Caco-2 (cell line): ENCODE data around the gene RAP1A. TPM values are rescaled to one million over a fixed set of nuclear protein-coding genes. Genes with fewer than 3 reads are reported as not detected.

ENCODE experiments used
- BruUV-seq: library from RNA; stranded (reverse); fragments of 400-500 nt; replicated peaks from 2 replicates; lab custom pipeline; 2021; lab: Mats Ljungman, UMichigan
- CTCF ChIA-PET: fragments of 300-600 bp; sonication (Branson Sonifier 250); formaldehyde crosslinking; loops from one replicate; lab custom pipeline; 2022; ENCODE audit warnings: antibody characterized with exemption; lab: Charles Lee
- POLR2A ChIA-PET: fragments of 300-600 bp; sonication (Branson Sonifier 250); formaldehyde crosslinking; loops from one replicate; lab custom pipeline; 2022; ENCODE audit warnings: antibody characterized with exemption; lab: Charles Lee
- DNase-seq, 2 experiments: peaks; one replicate each; pipeline versions ENCODE4 v3.0.0 to v3.0.0-alpha.2; 2020 to 2022
- H3K27me3 ChIP-seq: replicated peaks from 2 replicates; pipeline ENCODE4 v1.6.0; 2011; ENCODE audit warnings: low read length; ENCODE audit not compliant: control insufficient read depth, insufficient read depth
- H3K36me3 ChIP-seq: 2 replicates; pipeline ENCODE4 v1.5.1; 2011; ENCODE audit warnings: low read length; ENCODE audit not compliant: control insufficient read depth, insufficient read depth
- H3K4me1 ChIP-seq: fragments of 250-450 bp; sonication (Bioruptor Pico); 2 replicates; pipeline ENCODE4 v1.5.1; 2020; ENCODE audit warnings: mild to moderate bottlenecking
- H3K4me3 ChIP-seq: 2 replicates; pipeline ENCODE4 v1.5.1; 2011; ENCODE audit warnings: low read depth, mild to moderate bottlenecking, control low read depth, low read length
- H3K9me3 ChIP-seq: fragments of 250-450 bp; sonication (Bioruptor Pico); 2 replicates; pipeline ENCODE4 v1.5.1; 2020; ENCODE audit warnings: mild to moderate bottlenecking, moderate library complexity
- H3K27ac Mint-ChIP-seq: one replicate; pipeline ENCODE4 v1.8.0; 2022; ENCODE audit warnings: mixed read lengths; ENCODE audit not compliant: unreplicated experiment
- H3K27me3 Mint-ChIP-seq: one replicate; pipeline ENCODE4 v1.8.0; 2022; ENCODE audit warnings: mixed read lengths; ENCODE audit not compliant: insufficient read depth, unreplicated experiment
- H3K36me3 Mint-ChIP-seq: one replicate; pipeline ENCODE4 v1.8.0; 2022; ENCODE audit warnings: mild to moderate bottlenecking, mixed read lengths; ENCODE audit not compliant: insufficient read depth, unreplicated experiment
- H3K4me1 Mint-ChIP-seq: one replicate; pipeline ENCODE4 v1.8.0; 2022; ENCODE audit warnings: low read depth, mixed read lengths; ENCODE audit not compliant: unreplicated experiment
- H3K4me3 Mint-ChIP-seq: one replicate; pipeline ENCODE4 v1.8.0; 2022; ENCODE audit warnings: mild to moderate bottlenecking, moderate library complexity, mixed read lengths; ENCODE audit not compliant: unreplicated experiment
- H3K9me3 Mint-ChIP-seq: one replicate; pipeline ENCODE4 v1.8.0; 2022; ENCODE audit warnings: mixed read lengths; ENCODE audit not compliant: unreplicated experiment
- CTCF ChIP-seq, 2 experiments: fragments of 200-600 bp in 1 of 2; IDR thresholded peaks; 1 replicate in 1 of 2; 2 replicates in 1 of 2; pipeline versions ENCODE4 v1.5.1 to v1.8.0; 2011 to 2022; ENCODE audit warnings: antibody characterized with exemption in 1 of 2, control low read depth in 1 of 2, inconsistent platforms in 1 of 2, low read depth in 1 of 2, low read length in 1 of 2, mild to moderate bottlenecking in 1 of 2, moderate library complexity in 1 of 2; ENCODE audit not compliant: insufficient read depth in 1 of 2, severe bottlenecking in 1 of 2, unreplicated experiment in 1 of 2
- intact Hi-C: fragments of 100-400 bp; cut with micrococcal nuclease; formaldehyde crosslinking; loops from one replicate; pipeline ENCODE4 v1.10.0; 2022; ENCODE audit not compliant: unreplicated experiment
- total RNA-seq: library from RNA; stranded (reverse); gene quantifications from 2 replicates; pipeline ENCODE4 v1.2.3, GENCODE V29; 2022

RAP1A gene
- total RNA-seq, 1 experiment from 2014 or later: 64.1 TPM

- intact Hi-C loops: no loop called here
- ChIA-PET POLR2A (no interaction called here), CTCF (interaction anchor here (1.4 kb wide), 1 partner anchor 235 kb away, joined by 4 read pairs; no protein-coding TSS in a partner anchor)
- H3K36me3 ChIP-seq: no peaks in the 10 kb centered on the region
- no TSS peak for BruUV-seq
- H3K4me3 ChIP-seq: no peak overlapping the region
- H3K4me1 ChIP-seq: no peaks in the 10 kb centered on the region; the same call in 1 of the 2 replicates
- DNase-seq: no peak
- Mint-ChIP-seq H3K4me1 (peaks cover 4% of the 10 kb centered on the region), H3K9me3 (no peaks in the 10 kb centered on the region), H3K4me3 (no peak overlapping the region), H3K27me3 (no peaks in the 10 kb centered on the region), H3K27ac (no peak overlapping the region), H3K36me3 (peaks cover 16% of the 10 kb centered on the region)
- no peaks in the 10 kb centered on the region for H3K9me3 ChIP-seq
- H3K27me3 ChIP-seq: no peaks in the 10 kb centered on the region
- no peak for TF ChIP-seq CTCF (IDR thresholded peaks at IDR 0.05; ENCODE audit: insufficient read depth in 1 of 2, low read depth in 1 of 2, low read length in 1 of 2, severe bottlenecking in 1 of 2, unreplicated experiment in 1 of 2)
These were observed 124.1 kb downstream of the RAP1A start for GRCh38 chr1:111743679-111744101.

GRCh38 chr1:111745675-111746613 is 126.4 kb downstream of the RAP1A start:
- Mint-ChIP-seq H3K9me3 (no peaks in the 10 kb centered on the region), H3K27me3 (no peaks in the 10 kb centered on the region), H3K4me3 (no peak overlapping the region), H3K27ac (no peak overlapping the region), H3K4me1 (no peaks in the 10 kb centered on the region), H3K36me3 (no peaks in the 10 kb centered on the region)
- no peaks in the 10 kb centered on the region for H3K9me3 ChIP-seq
- intact Hi-C loops: no loop called here
- no peak for DNase-seq
- CTCF ChIA-PET: interaction anchor here (1.4 to 1.9 kb wide), 2 partner anchors 31 to 264 kb away, joined by 14 to 30 read pairs; no protein-coding TSS in a partner anchor
- H3K36me3 ChIP-seq: no peaks in the 10 kb centered on the region
- no peak overlapping the region for H3K4me3 ChIP-seq
- H3K4me1 ChIP-seq: no peaks in the 10 kb centered on the region; the same call in 1 of the 2 replicates
- POLR2A ChIA-PET: no interaction called here
- BruUV-seq: no TSS peak
- no peak for TF ChIP-seq CTCF (IDR thresholded peaks at IDR 0.05; ENCODE audit: insufficient read depth in 1 of 2, low read depth in 1 of 2, low read length in 1 of 2, severe bottlenecking in 1 of 2, unreplicated experiment in 1 of 2)
- H3K27me3 ChIP-seq: no peaks in the 10 kb centered on the region

- Histone ChIP-seq H3K4me1 (no peaks in the 10 kb centered on the region), H3K9me3 (no peaks in the 10 kb centered on the region), H3K27me3 (no peaks in the 10 kb centered on the region), H3K4me3 (no peak overlapping the region), H3K36me3 (no peaks in the 10 kb centered on the region)
- TF ChIP-seq CTCF (IDR thresholded peaks at IDR 0.05; ENCODE audit: insufficient read depth in 1 of 2, low read depth in 1 of 2, low read length in 1 of 2, severe bottlenecking in 1 of 2, unreplicated experiment in 1 of 2): no peak
- ChIA-PET POLR2A (interaction anchor here (0.6 kb wide), 1 partner anchor 33 kb away, joined by 3 read pairs; no protein-coding TSS in a partner anchor), CTCF (interaction anchor here (0.5 to 1.9 kb wide), 8 partner anchors 8 to 298 kb away, joined by 3 to 30 read pairs (median 4); partner anchors contain the start of gene INKA2)
- H3K36me3 Mint-ChIP-seq: no peaks in the 10 kb centered on the region
- no peaks in the 10 kb centered on the region for H3K27me3 Mint-ChIP-seq
- no TSS peak for BruUV-seq
- no peak overlapping the region for H3K4me3 Mint-ChIP-seq
- DNase-seq: no peak
- no peaks in the 10 kb centered on the region for H3K4me1 Mint-ChIP-seq
- no peak overlapping the region for H3K27ac Mint-ChIP-seq
- intact Hi-C loops: no loop called here
- H3K9me3 Mint-ChIP-seq: no peaks in the 10 kb centered on the region
These were observed 127.0 kb downstream of the RAP1A start for GRCh38 chr1:111746614-111746999.
